ENCODE results near the gene DMBX1. TPM values are rescaled to one million over a fixed set of nuclear protein-coding genes. Genes with fewer than 3 reads are reported as not detected.

Gene DMBX1
- total and polyA plus RNA-seq, 9 of the 15 experiments (the other 6 are each of a cell fraction or from before 2014, with no cell fraction given): 0.25 to 4.3 (median 1.0) TPM

DNA sequence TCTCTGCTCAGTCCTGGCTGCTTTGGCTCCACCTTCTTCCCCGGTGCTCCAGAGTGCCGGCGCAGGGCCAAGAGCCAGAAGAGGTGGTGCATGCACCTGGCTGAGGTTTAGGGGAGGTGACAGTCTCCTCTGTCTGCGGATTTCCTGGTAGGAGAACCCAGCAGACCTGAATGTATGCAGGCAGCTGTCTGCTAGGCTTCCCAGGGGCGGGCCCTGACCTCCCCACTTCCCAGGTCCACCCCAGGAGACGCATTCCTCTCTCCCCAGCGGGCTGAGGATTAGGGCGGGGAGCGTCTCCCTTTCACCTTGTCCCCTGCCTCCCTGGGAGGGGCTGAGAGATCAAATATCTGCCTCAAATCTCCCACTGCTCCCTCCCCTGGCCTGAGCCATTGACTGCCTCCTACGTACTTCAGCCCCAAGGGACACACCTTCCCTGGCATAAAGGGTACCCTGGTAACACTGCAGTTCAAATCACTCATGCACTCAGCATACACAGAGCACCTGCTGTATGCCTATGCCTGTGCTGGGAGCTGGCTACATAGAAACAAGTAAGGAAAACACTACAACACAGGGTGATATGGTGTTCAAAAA lies 27.5 kb downstream of the DMBX1 start (continued):
- TF ChIP-seq E2F6 (IDR thresholded peaks at IDR 0.05; ENCODE audit: borderline replicate concordance in 1 of 2, extremely low read depth in 1 of 2, insufficient read depth in 1 of 2, insufficient read length in 1 of 2, low read depth in 1 of 2, low read length in 1 of 2, poor library complexity in 1 of 2, severe bottlenecking in 1 of 2) (peak in 1 of 2 experiments; percentile 8), NCOA1 (IDR thresholded peaks at IDR 0.05; ENCODE audit: low read depth) (no peak), ZNF384 (IDR thresholded peaks at IDR 0.05; ENCODE audit: low read depth, low read length) (no peak), ZNF133 (CRISPR knock-in tag; IDR thresholded peaks at IDR 0.05) (no peak), RCOR1 (IDR thresholded peaks at IDR 0.05; ENCODE audit: borderline replicate concordance in 1 of 2, low read depth in 2 of 2, low read length in 2 of 2) (peak in 1 of 2 experiments; percentile 40; a peak in 1 of 4 replicates), FOXK2 (conservative IDR thresholded peaks at IDR 0.05 in 1 of 2, IDR thresholded peaks at IDR 0.05 in 1 of 2; ENCODE audit: low read depth in 2 of 2) (no peak), NRF1 (conservative IDR thresholded peaks at IDR 0.05 in 1 of 2, IDR thresholded peaks at IDR 0.05 in 1 of 2) (peak; percentile 72 to 75), E2F8 (IDR thresholded peaks at IDR 0.05; ENCODE audit: low read depth, partially characterized antibody) (no peak), PML (IDR thresholded peaks at IDR 0.05; ENCODE audit: low read length) (no peak), ZEB2 (IDR thresholded peaks at IDR 0.05) (peak; percentile 84; the same call in 1 of the 2 replicates), MTA3 (IDR thresholded peaks at IDR 0.05; ENCODE audit: borderline replicate concordance) (peak; percentile 58; the same call in 1 of the 2 replicates), TRIM25 (IDR thresholded peaks at IDR 0.05; ENCODE audit: borderline replicate concordance) (no peak), ZBTB1 (CRISPR knock-in tag; IDR thresholded peaks at IDR 0.05; ENCODE audit: borderline replicate concordance, low read depth) (no peak), RFX1 (IDR thresholded peaks at IDR 0.05) (no peak), BCL6 (CRISPR knock-in tag; IDR thresholded peaks at IDR 0.05) (no peak), LEF1 (IDR thresholded peaks at IDR 0.05) (no peak), KAT7 (CRISPR knock-in tag; IDR thresholded peaks at IDR 0.05; ENCODE audit: borderline replicate concordance) (peak; percentile 44; the same call in 1 of the 2 replicates), TCF7L2 (IDR thresholded peaks at IDR 0.05; ENCODE audit: low read depth, low read length) (no peak), ESRRB (CRISPR knock-in tag; IDR thresholded peaks at IDR 0.05; ENCODE audit: borderline replicate concordance) (no peak)
- TF ChIP-seq, protein P1, sequence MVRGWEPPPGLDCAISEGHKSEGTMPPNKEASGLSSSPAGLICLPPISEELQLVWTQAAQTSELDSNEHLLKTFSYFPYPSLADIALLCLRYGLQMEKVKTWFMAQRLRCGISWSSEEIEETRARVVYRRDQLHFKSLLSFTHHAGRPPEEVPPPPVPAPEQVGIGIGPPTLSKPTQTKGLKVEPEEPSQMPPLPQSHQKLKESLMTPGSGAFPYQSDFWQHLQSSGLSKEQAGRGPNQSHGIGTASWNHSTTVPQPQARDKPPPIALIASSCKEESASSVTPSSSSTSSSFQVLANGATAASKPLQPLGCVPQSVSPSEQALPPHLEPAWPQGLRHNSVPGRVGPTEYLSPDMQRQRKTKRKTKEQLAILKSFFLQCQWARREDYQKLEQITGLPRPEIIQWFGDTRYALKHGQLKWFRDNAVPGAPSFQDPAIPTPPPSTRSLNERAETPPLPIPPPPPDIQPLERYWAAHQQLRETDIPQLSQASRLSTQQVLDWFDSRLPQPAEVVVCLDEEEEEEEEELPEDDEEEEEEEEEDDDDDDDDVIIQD (CRISPR knock-in tag; IDR thresholded peaks at IDR 0.05): no peak
